GM12874 (cell line): Measurements from ENCODE around the gene CHI3L1.

Experiments
- CTCF ChIP-seq: IDR thresholded peaks from 2 replicates; pipeline ENCODE4 v1.5.1; 2011; ENCODE audit warnings: low read depth, mild to moderate bottlenecking, control low read depth, low read length, moderate library complexity; ENCODE audit not compliant: insufficient read depth

CHI3L1 gene

GRCh38 chr1:203219934-203220333 is 33.4 kb upstream of the CHI3L1 start:
- TF ChIP-seq CTCF = no peak

GRCh38 chr1:203219171-203219570 is 32.7 kb upstream of the CHI3L1 start:
- no peak for TF ChIP-seq CTCF

- TF ChIP-seq CTCF = no peak
Observed at GRCh38 chr1:203217668-203218067, 31.2 kb upstream of the CHI3L1 start.

- no peak for TF ChIP-seq CTCF
Observed at GRCh38 chr1:203217139-203217655, 30.7 kb upstream of the CHI3L1 start.

GRCh38 chr1:203216274-203217138 is 30.0 kb upstream of the CHI3L1 start:
- TF ChIP-seq CTCF = peak; percentile 60

- TF ChIP-seq CTCF = no peak
Observed at GRCh38 chr1:203215573-203215972, 29.1 kb upstream of the CHI3L1 start.

GRCh38 chr1:203214871-203215270 is 28.4 kb upstream of the CHI3L1 start:
- TF ChIP-seq CTCF = no peak
